HepG2 (cell line): ENCODE results near the gene HACD1. TPM values are rescaled to one million over a fixed set of nuclear protein-coding genes. Genes with fewer than 3 reads are reported as not detected.

Experiments used
- CHD4 ChIP-seq: fragments of 200-600 bp; sonication (generic); IDR thresholded peaks from 2 replicates; pipeline ENCODE4 v1.7.0; 2017; ENCODE audit warnings: mild to moderate bottlenecking, low read length, borderline replicate concordance
- E2F1 ChIP-seq: sonication (generic); formaldehyde crosslinking; IDR thresholded peaks from 2 replicates; pipeline ENCODE4 v1.5.0; 2020; ENCODE audit warnings: missing genetic modification reagents
- ETV5 ChIP-seq: IDR thresholded peaks from 2 replicates; pipeline ENCODE4 v1.6.1; 2018; ENCODE audit warnings: missing biosample characterization, missing genetic modification reagents, inconsistent platforms, borderline replicate concordance
- HOXA7 ChIP-seq: sonication (generic); formaldehyde crosslinking; IDR thresholded peaks from 2 replicates; pipeline ENCODE4 v1.8.1; 2022; ENCODE audit warnings: mild to moderate bottlenecking, missing genetic modification reagents, moderate library complexity
- MAX ChIP-seq: IDR thresholded peaks from 2 replicates; pipeline ENCODE4 v1.6.1; 2012; ENCODE audit warnings: inconsistent platforms
- MXD3 ChIP-seq: IDR thresholded peaks from 2 replicates; pipeline ENCODE4 v1.6.1; 2016; ENCODE audit warnings: mild to moderate bottlenecking, missing biosample characterization, missing genetic modification reagents
- NFE2 ChIP-seq: sonication (generic); formaldehyde crosslinking; IDR thresholded peaks from 2 replicates; pipeline ENCODE4 v1.4.0; 2020; ENCODE audit warnings: missing genetic modification reagents
- SIX1 ChIP-seq: sonication (generic); formaldehyde crosslinking; IDR thresholded peaks from 2 replicates; pipeline ENCODE4 v1.4.0; 2020; ENCODE audit warnings: missing genetic modification reagents, borderline replicate concordance
- SNRNP70 ChIP-seq: fragments of 200-400 bp; formaldehyde crosslinking; IDR thresholded peaks from 2 replicates; pipeline ENCODE4 v1.6.1; 2017; ENCODE audit warnings: mild to moderate bottlenecking, low read depth, low read length, moderate library complexity
- TAF1 ChIP-seq: sonication (generic); formaldehyde crosslinking; IDR thresholded peaks from 2 replicates; pipeline ENCODE4 v1.4.0; 2020; ENCODE audit warnings: missing genetic modification reagents
- THAP11 ChIP-seq: IDR thresholded peaks from 2 replicates; pipeline ENCODE4 v1.6.1; 2016; ENCODE audit warnings: missing biosample characterization, missing genetic modification reagents
- ZBED4 ChIP-seq: sonication (generic); formaldehyde crosslinking; IDR thresholded peaks from 2 replicates; pipeline ENCODE4 v1.4.0; 2020; ENCODE audit warnings: missing genetic modification reagents, borderline replicate concordance
- ZFP90 ChIP-seq: sonication (generic); formaldehyde crosslinking; IDR thresholded peaks from 2 replicates; pipeline ENCODE4 v1.8.0; 2022; ENCODE audit warnings: missing genetic modification reagents, mild to moderate bottlenecking, inconsistent platforms, borderline replicate concordance
- ZKSCAN5 ChIP-seq: sonication (generic); formaldehyde crosslinking; IDR thresholded peaks from 2 replicates; pipeline ENCODE4 v1.5.1; 2020; ENCODE audit warnings: mild to moderate bottlenecking, missing genetic modification reagents
- ZNF235 ChIP-seq: sonication (generic); formaldehyde crosslinking; IDR thresholded peaks from 2 replicates; pipeline ENCODE4 v1.8.1; 2023; ENCODE audit warnings: mild to moderate bottlenecking, missing genetic modification reagents, borderline replicate concordance
- ZNF609 ChIP-seq: sonication (generic); formaldehyde crosslinking; IDR thresholded peaks from 2 replicates; pipeline ENCODE4 v1.4.0; 2020; ENCODE audit warnings: mild to moderate bottlenecking, missing genetic modification reagents, borderline replicate concordance
- ZNF709 ChIP-seq: sonication (generic); formaldehyde crosslinking; IDR thresholded peaks from 2 replicates; pipeline ENCODE4 v1.5.0; 2020; ENCODE audit warnings: mild to moderate bottlenecking, missing genetic modification reagents
- ZNF766 ChIP-seq: sonication (generic); formaldehyde crosslinking; IDR thresholded peaks from 2 replicates; pipeline ENCODE4 v1.5.0; 2020; ENCODE audit warnings: missing genetic modification reagents, borderline replicate concordance
- ZSCAN20 ChIP-seq: sonication (generic); formaldehyde crosslinking; IDR thresholded peaks from 2 replicates; pipeline ENCODE4 v1.4.0; 2020; ENCODE audit warnings: missing genetic modification reagents, mild to moderate bottlenecking, borderline replicate concordance
- ZSCAN30 ChIP-seq: sonication (generic); formaldehyde crosslinking; IDR thresholded peaks from 2 replicates; pipeline ENCODE4 v1.5.0; 2020; ENCODE audit warnings: mild to moderate bottlenecking, missing genetic modification reagents
- polyA plus RNA-seq, 8 experiments: library from polyadenylated mRNA; depleted of rRNA in 3 of 8; stranded (reverse) in 7 of 8; unstranded in 1 of 8; fragments of >200 nt; fragmentation: Illumina TruSeq in 4 of 8; extraction: Trizol in 4 of 8; gene quantifications; 2 replicates each; pipeline versions ENCODE4 v1.2.1 to v1.2.3, GENCODE V29; 2011 to 2016; ENCODE audit warnings: low read depth in 4 of 8, missing spikeins in 1 of 8, mixed read lengths in 1 of 8; ENCODE audit not compliant: insufficient read depth in 1 of 8
- total RNA-seq, 5 experiments: library from RNA; depleted of rRNA; stranded (reverse); fragments of >200 nt; fragmentation: Illumina TruSeq; extraction: Trizol; gene quantifications; 2 replicates each; pipeline ENCODE4 v1.2.3, GENCODE V29; 2016; ENCODE audit warnings: low read depth in 1 of 5

HACD1 gene
- total and polyA plus RNA-seq, 2 of the 13 experiments (the other 11 are each of a cell fraction or from before 2014, with no cell fraction given), result 43.4 to 47.6 TPM

- TF ChIP-seq ZBED4 (CRISPR knock-in tag), result peak; percentile 42; the same call in 1 of the 2 replicates
- TF ChIP-seq MAX, result no peak
- TF ChIP-seq ZNF709 (CRISPR knock-in tag), result no peak
- no peak for TF ChIP-seq ZNF766
- TF ChIP-seq ZSCAN20 (CRISPR knock-in tag), result no peak
- no peak for TF ChIP-seq TAF1 (CRISPR knock-in tag)
- no peak for TF ChIP-seq ZKSCAN5 (CRISPR knock-in tag)
- no peak; the same call in 1 of the 2 replicates for TF ChIP-seq THAP11 (CRISPR knock-in tag)
- TF ChIP-seq E2F1, result no peak
- no peak for TF ChIP-seq ZNF235 (CRISPR knock-in tag)
- TF ChIP-seq MXD3, result 0 out of 2 replicates have a peak, but pooled peaks have one; percentile 10
- no peak for TF ChIP-seq SNRNP70
- TF ChIP-seq ZSCAN30 (CRISPR knock-in tag), result no peak
- TF ChIP-seq NFE2 (CRISPR knock-in tag), result peak; percentile 67
- no peak for TF ChIP-seq ETV5 (CRISPR knock-in tag)
- no peak for TF ChIP-seq HOXA7 (CRISPR knock-in tag)
- no peak for TF ChIP-seq CHD4
- TF ChIP-seq SIX1, result no peak
- no peak for TF ChIP-seq ZFP90 (CRISPR knock-in tag)
- no peak for TF ChIP-seq ZNF609 (CRISPR knock-in tag)
Measured at GRCh38 chr10:17616403-17617030, 657 bp downstream of the HACD1 start (continued).
